ENCODE measurements around the gene PAGR1.
"Not testable (repeated sequence)": the region's sequence is repeated elsewhere in the genome, so short reads cannot be mapped to it uniquely, and the experiment has no call there.

The PAGR1 gene

DNA sequence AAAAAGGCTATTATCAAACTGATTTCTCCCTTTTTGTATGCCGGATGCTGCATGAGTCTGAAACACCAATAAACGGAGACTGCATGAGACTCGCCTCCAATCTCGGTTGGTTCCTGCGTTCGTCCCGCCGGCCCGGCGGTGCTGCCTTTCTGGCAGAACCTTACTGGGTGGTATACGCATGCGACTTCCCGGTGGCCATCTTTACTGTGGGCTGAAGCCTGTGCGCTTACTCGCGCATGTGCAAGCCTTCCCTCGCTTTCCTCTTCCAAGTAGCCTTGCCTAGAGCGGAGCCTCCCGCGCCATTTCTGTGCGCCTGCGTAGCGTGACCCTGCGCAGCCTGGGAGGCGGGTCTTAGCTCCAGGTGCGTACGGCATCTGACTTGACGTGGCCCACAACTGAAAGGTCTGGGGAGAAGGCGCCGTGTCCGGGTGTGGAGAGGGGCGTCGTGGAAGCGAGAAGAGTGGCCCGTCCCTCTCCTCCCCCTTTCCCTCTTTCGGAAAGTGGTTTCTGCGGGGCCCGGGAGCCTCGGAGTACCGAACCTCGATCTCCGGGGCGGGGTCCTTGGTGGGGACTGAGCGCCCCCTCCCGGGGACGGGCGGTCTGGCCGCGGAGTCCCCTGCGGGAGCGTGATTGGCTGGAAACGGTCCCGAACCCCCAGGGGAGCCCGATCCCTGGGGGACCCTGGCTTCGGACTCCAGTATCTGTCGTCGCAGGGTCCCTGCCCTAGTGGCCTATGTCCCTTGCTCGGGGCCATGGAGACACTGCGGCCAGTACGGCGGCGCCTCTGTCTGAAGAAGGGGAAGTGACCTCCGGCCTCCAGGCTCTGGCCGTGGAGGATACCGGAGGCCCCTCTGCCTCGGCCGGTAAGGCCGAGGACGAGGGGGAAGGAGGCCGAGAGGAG lies at the start of gene PAGR1:
TSS of gene PAGR1 (plus strand) at position 360 of the 901 bp plus-strand sequence. CDS start at position 734, 374 bp downstream.
- peak; percentile 97 for DNase-seq

DNA sequence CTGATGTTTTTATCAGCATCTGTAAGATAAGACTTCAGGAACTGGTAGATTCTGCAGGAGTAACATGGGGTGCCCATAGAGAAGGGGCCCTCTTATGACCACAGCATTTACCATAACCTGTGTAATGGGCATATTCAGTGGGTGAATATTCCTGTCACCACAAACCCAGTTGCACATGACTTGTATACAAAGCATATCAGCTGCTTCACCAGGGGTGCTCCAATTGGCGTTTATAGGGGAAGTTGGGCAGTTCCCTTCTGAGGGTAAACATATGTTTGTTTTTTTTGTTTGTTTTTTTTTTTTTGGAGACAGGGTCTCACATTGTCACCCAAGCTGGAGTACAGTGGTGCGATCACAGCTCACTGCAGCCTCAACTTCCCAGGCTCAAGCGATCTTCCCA lies 49.4 kb upstream of the PAGR1 start:
- no peak for DNase-seq

DNA sequence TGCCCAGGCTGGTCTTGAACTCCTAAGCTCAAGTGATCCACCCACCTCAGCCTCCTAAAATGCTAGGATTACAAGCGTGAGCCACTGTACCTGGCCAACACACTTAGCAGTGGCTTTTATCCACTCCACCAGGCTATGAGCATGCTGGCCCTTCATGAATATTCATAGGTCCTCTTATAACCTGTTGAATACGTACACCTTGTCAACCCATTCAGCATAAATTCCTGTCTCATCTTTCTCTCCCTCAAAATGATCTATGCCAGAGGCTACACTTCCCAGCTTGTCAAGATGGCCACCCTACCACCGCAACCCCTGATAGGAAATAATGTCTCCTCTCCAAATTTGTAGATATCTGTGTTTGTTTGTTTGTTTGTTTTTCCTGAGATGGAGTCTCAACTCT lies 48.9 kb upstream of the PAGR1 start:
- no peak for DNase-seq

GRCh38 chr16:29769507-29769906 lies 46.4 kb upstream of the PAGR1 start:
- DNase-seq: no peak

GRCh38 chr16:29770250-29770929 lies 45.6 kb upstream of the PAGR1 start:
- no peak for DNase-seq

DNA sequence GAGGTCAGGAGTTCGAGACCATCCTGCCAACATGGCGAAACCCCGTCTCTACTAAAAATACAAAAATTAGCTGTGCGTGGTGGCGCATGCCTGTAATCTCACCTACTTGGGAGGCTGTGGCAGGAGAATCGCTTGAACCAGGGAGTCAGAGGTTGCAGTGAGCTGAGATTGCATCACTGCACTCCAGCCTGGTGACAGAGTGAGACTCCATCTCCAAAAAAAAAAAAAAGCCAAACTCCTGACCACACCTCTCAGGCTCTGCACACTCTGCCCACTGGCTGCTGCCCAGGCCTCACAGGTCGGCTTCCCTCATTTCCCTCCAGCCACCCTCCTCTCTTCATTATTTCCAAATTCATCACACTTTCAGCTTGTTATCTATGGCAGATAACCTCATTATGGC lies 43.6 kb upstream of the PAGR1 start:
- DNase-seq: not testable (repeated sequence)

DNA sequence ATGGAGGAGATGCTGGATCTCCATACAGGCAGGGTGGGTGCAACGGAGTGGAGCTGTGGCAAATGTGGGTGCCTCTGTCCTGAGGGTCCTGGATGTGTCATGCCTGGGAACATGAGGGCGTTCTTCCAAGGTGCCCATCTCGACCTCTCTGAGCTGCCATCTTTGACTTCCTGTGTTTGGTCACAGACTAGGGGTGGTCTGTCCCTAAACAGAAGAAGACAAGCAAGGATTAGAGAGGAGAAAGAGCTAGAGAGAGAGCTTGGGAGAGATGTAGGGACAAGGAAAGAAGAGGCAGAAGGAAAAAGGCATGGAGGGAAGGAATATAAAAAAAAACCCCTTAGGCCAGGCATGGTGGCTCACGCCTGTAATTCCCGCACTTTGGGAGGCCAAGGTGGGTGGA lies 41.2 kb upstream of the PAGR1 start:
- no peak for DNase-seq

DNA sequence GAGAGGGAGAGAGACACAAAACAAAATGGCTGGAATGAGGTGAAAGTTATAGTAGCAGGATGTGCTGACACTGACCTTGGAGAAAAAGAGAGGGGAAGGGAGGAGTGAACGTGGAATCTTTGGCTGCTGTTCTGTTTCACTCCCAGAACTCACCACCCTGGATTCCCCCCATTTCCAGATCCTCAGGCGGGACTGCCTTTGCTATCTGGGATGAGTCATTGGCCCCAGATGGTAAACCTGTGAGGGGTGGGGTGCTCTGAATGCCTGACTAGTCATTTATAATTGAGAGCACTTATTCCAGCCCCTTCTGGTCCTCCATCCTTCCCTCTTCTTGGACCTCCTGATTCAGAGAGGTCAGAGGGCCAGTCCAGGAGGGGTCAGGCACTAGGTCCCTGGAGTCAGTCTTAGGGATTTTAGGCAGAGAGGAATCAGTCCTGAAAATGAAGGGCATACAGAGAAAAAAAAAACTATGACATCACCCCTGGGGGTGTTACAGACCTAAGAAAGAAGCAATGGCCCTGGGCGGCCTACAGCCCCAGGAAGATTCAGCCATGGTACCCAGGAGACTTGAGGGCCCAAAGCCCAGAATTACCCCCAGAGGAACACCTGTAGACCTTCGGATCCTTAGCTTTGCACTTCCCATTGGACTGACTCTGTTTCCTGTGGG lies 40.1 kb upstream of the PAGR1 start:
- DNase-seq: no peak

DNA sequence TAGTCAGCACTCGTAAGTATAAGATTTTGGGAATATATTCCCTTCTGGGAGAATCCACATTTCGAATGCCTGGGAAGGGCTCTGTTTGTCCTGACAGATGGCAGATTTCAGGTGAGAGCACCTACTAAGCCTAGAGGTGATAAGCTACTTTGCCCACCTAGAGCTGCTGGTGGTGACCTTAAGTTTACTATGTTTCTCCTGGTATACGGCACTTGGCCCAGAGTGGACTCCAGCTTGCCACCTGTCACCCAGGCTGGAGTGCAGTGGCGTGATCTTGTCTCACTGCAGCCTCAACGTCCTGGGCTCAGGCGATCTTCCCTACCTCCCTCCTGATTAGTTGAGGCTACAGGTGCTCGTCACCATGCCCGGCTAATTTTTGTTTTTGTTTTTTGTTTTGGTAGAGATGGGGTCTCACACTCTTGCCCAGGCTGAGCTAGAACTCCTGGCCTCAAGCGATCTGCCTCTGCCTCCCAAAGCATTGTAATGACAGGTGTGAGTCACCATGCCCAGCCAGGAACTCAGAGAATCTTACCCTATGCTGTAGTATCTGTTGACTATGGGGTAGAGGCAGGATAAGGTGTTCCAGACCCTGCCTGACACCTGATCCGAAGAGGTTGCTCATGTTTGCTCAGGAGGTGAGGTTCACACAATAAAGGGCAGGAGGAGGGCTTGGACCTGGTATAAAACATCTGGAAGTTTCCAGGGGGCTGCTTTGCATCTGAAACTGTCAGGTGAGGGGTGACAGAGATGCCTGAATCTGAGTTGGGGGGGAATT lies 38.2 kb upstream of the PAGR1 start, which contains the start of gene ZG16:
TSS of gene ZG16 (plus strand) at position 681 of the 775 bp plus-strand sequence. CDS start 1,011 bp downstream, outside the sequence.
- DNase-seq: no peak

DNA sequence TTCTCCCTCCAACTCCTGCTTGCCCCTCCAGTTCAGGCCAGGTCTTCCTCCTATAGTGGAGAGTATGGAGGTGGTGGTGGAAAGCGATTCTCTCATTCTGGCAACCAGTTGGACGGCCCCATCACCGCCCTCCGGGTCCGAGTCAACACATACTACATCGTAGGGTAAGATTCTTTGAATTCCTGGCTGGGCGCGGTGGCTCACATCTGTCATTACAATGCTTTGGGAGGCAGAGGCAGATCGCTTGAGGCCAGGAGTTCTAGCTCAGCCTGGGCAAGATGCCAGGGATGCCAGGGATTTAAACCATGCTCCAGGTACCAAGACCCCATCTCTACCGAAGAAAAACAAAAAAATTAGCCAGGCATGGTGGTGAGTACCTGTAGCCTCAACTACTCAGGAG lies 36.5 kb upstream of the PAGR1 start:
- no peak for DNase-seq

DNA sequence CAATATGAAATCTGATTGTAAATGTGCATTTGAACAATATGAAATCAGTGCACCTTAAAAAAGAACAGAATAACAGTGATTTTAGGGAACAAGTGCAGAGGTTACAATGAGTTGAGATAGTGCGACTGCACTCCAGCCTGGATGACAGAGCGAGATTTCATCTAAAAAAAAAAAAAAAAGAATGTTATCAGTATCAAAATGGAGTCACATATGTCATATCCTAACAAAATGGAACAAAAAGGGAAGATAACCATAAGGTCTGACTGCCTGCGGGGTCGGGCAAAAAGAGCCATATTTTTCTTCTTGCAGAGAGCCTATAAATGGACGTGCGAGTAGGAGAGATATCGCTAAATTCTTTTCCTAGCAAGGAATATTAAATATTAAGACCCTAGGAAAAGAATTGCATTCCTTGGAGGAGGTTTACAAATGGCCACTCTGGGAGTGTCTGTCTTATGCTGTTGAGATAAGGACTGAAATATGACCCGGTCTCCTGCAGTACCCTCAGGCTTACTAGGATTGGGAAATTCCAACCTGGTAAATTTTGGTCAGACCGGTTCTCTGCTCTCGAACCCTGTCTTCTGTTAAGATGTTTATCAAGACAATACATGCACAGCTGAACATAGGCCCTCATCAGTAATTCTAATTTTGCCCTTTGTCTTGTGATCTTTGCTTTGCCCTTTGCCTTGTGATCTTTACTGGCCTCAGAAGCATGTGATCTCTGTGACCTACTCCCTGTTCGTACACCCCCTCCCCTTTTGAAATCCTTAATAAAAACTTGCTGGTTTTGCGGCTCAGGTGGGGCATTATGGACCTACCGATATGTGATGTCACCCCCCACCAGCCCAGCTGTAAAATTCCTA lies 32.6 kb upstream of the PAGR1 start:
- not testable (repeated sequence) for DNase-seq

GRCh38 chr16:29784157-29784556 lies 31.8 kb upstream of the PAGR1 start:
- DNase-seq: no peak

DNA sequence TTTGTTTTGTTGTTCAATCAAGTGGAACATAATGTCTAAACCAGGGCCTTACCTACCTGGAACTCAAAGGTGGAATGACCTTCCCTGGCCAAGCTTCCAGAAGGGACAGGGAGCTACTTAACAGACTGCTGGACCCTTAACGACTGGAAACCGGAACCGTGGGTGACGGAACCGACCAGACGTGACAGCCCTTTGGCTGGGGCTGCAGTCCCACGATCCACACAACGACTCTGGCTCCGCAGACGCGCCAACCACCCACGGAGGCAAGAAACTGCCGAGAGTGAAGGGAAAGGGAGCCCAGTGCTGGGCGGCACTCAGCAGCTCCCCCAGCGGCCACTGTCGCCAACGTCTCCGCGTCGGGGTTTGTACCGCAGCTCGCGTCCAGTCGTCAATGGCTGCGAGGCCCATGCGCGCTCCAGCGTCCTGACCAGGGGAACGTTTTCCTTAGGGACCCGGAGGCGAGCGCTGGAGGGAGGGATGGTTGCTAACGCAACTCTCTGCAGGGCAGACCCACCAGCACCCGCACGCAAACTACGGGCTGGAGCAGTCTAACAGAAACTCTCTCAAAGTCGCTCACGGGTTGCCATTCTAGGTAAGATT lies 31.0 kb upstream of the PAGR1 start:
- DNase-seq: peak; percentile 83

DNA sequence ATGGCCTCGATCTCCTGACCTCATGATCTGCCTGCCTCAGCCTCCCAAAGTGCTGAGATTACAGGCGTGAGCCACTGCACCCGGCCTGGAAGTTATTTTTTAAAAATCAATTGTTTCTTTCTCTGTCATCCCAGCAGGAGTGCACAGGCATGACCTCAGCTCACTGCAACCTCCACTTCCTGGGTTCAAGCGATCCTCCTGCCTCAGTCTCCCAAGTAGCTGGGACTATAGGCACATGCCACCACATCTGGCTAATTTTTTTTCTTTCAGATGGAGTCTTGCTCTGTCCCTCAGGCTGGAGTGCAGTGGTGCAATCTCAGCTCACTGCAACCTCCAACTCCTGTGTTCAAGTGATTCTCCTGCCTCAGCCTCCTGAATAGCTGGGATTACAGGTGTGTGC lies 28.8 kb upstream of the PAGR1 start:
- not testable (repeated sequence) for DNase-seq

DNA sequence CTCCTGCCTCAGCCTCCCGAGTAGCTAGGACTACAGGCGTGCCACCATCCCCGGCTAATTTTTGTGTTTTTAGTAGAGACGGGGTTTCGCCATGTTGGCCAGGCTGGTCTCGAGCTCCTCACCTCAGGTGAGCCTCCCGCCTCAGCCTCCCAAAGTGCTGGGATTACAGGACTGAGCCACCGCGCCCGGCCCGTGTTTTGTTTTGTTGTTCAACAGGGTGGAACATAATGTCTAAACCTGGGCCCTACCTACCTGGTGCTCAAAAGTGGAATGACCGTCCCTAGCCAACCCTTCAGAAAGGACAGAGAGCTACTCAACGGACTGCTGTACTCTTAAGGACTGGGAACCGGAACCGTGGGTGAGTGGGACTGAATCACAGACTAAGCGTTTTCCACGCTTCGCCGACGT lies 26.2 kb upstream of the PAGR1 start:
- no peak for DNase-seq

DNA sequence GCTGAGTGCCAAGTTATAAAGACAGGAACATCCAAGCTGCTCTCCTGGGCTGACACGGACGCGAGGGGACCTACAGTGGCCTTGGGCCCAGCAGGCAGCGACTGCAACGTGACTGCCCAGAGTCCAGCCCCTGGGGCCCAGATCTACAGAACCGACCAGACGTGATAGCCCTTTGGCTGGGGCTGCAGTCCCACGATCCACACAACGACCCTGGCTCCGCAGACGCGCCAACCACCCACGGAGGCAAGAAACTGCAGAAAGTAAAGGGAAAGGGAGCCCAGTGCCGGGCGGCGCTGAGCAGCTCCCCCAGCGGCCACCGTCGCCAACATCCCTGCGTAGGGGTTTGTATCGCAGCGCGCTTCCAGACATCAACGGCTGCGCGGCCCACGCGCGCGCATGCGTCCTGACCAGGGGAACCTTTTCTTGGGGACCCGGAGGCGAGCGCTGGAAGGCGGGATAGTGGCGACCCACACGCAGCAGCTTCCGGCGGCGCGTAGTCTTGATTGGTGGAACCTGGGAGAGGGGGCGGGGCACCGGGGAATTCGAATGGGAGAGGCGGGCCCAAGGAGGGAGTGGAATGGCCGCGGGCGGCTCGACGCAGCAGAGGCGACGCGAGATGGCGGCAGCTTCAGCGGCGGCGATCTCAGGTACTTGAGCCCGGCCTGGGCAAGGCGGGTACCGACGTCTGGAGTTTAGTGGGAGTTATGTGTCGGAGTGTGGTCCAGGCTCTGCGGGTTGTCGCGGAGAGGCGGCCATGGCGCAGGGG lies 25.6 kb upstream of the PAGR1 start, which contains the start of gene KIF22:
TSS of gene KIF22 (plus strand) at position 569 of the 766 bp plus-strand sequence. CDS start at position 578, 9 bp downstream.
- DNase-seq: peak; percentile 100

DNA sequence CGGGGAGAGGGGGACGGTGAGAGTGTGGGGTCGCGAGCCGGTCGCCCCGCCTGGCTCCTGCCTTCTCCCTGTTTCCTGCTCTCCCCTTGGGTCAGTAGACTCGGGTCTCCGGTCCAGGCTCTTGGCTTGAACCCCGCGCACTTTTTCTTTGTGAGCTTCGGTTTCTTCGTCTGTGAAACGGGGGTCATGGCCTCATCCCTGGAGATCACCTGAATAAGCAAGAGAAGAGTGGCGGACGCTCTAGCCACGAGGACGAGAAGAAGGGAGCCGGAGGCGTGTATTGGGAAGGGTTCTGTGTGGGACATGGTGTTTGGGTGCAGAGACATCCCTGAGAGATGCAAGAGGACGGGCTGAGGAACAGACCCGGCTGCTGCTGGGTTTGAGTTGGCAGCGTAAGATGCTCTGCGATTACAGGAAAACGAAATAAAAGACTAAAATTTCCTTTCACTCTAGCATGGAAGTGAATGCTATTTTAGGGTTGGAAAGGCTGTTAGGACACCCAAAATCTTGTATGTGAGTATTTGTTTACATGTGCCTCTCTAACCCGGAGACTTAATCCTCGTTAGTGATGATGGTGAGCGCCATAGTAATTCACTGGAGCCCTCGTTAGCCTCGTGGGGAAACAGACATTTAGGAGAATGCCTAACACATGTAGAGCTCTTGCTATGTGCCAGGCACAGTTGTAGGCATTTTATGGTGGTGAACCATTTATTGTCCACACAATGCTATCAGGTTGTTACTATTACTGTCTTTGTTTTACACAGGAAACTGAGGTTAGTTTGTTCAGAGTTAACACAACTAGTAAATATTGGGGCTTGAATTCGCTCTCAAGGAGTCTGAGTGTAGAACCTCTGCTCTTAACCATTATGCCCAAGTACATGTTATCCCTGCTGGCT lies 24.8 kb upstream of the PAGR1 start:
- no peak for DNase-seq

DNA sequence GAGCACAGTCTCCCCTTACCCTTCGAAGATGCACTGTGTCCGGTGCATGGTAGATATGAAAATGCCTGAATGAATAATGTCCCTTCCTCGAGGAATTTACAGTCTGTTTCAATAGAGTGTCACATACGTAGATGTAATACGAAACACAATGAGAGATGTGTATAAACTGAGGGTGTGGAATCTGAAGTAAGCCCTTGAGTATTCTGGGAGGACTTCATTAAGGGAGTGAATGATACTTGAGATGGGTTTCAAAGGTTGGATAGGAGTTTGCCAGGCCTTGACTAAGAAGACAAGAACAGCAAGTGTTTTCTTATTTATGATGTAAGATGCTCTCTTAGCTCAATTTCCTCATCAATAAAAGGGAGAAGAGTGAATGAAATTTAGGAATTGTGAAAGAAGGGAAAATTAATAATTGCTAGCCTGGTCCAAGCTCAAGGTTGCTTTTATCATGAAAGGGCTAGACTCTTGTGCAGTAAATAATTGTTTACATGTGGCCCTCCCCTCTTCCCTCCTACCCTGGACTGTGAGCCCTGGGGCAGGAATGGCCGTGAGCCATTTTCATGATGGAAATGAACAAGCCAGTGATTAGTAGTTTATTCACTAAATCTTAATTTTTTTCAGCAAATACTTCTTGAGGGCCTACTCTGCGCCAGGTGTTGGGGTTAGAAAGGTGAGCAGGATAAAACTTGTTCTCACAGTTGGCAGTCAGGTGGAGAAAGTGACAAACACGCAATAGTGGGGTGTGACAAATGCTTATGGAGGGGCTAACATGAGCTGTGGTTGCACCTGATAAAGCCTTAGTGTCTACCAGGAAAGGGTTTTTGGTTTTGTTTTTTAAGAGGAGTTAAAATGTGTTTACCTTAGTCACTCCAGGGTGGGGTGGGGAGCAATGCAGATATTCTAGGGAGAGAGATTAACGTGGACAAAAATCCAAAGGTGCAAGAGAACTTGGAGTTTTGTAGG lies 23.8 kb upstream of the PAGR1 start:
- no peak for DNase-seq

Data from activated CD4-positive, CD25-positive, alpha-beta regulatory T cell treated with anti-CD3 and anti-CD28 coated beads, Interleukin-2, amount 50 U/mL, for 72 hours (primary cell).